ENCODE results near the gene PDZRN3. TPM values are rescaled to one million over a fixed set of nuclear protein-coding genes. Genes with fewer than 3 reads are reported as not detected.

Gene PDZRN3
- total and polyA plus RNA-seq, 2 donors (not counting 3 experiments of a cell fraction or from before 2014, with no cell fraction given), result not detected

GRCh38 chr3:73418681-73419080, 206.1 kb downstream of the PDZRN3 start:
- H4K20me1 ChIP-seq (replicated peaks; ENCODE audit: control insufficient read depth, extremely low read depth, insufficient read depth, low read length), result no peaks in the 10 kb centered on the region
- H3K9me3 ChIP-seq (replicated peaks; ENCODE audit: control insufficient read depth, insufficient read depth, low read length), result no peaks in the 10 kb centered on the region
- dilution Hi-C loops (cut with MboI; ENCODE audit: extremely low pct_ligation_motif_present, low sequenced_read_pairs) (no loop called here), intact Hi-C loops (cut with micrococcal nuclease) (no loop called here)
- H3K4me3 ChIP-seq (replicated peaks in 1 of 3; ENCODE audit: insufficient read depth in 1 of 3, low read depth in 1 of 3, low read length in 3 of 3), result no peak overlapping the region
- H3K4me2 ChIP-seq (ENCODE audit: insufficient read depth, low read length), result no peak overlapping the region
- H3K4me1 ChIP-seq (ENCODE audit: control insufficient read depth, extremely low read depth, insufficient read depth, low read length), result no peaks in the 10 kb centered on the region
- H3K27ac ChIP-seq (ENCODE audit: insufficient read depth, low read depth, low read length), result no peak overlapping the region
- no peak for TF ChIP-seq EZH2 (IDR thresholded peaks at IDR 0.05; ENCODE audit: borderline replicate concordance, low read depth, low read length, severe bottlenecking)
- no peak for TF ChIP-seq POLR2AphosphoS5 (IDR thresholded peaks at IDR 0.05; ENCODE audit: insufficient read depth, low read depth, low read length)
- TF ChIP-seq GATA2 (IDR thresholded peaks at IDR 0.05; ENCODE audit: insufficient read depth, insufficient read length, low read depth, low read length), result no peak
- ChIA-PET CTCF (no interaction called here), POLR2A (no interaction called here)
- no TSS peak for BruUV-seq (replicated peaks)
- no peak overlapping the region for H2AFZ ChIP-seq (ENCODE audit: low read depth, low read length)
- no peaks in the 10 kb centered on the region for H3K9me1 ChIP-seq (replicated peaks; ENCODE audit: control insufficient read depth, extremely low read depth, insufficient read depth, low read length)
- no peaks in the 10 kb centered on the region for H3K36me3 ChIP-seq (ENCODE audit: control insufficient read depth in 2 of 2, extremely low read depth in 1 of 2, insufficient read depth in 2 of 2, low read length in 2 of 2)
- FAIRE-seq, result no peak
- H3K79me2 ChIP-seq (ENCODE audit: control insufficient read depth, insufficient read depth, low read length), result no peaks in the 10 kb centered on the region
- no peak overlapping the region for H3K9ac ChIP-seq (replicated peaks; ENCODE audit: extremely low read depth, insufficient read depth, low read length)
- no peak for DNase-seq (ENCODE audit: low read depth, low spot score)
- no peaks in the 10 kb centered on the region for H3K27me3 ChIP-seq (ENCODE audit: control insufficient read depth in 2 of 2, insufficient read depth in 2 of 2, low read length in 2 of 2)

GRCh38 chr3:73415118-73415517, 209.6 kb downstream of the PDZRN3 start:
- dilution Hi-C loops (cut with MboI; ENCODE audit: extremely low pct_ligation_motif_present, low sequenced_read_pairs) (no loop called here), intact Hi-C loops (cut with micrococcal nuclease) (no loop called here)
- DNase-seq (ENCODE audit: low read depth, low spot score), result no peak
- TF ChIP-seq GATA2 (IDR thresholded peaks at IDR 0.05; ENCODE audit: insufficient read depth, insufficient read length, low read depth, low read length), result no peak
- no peak for TF ChIP-seq MAX (IDR thresholded peaks at IDR 0.05; ENCODE audit: insufficient read depth, insufficient read length)
- no peak for TF ChIP-seq EZH2 (IDR thresholded peaks at IDR 0.05; ENCODE audit: borderline replicate concordance, low read depth, low read length, severe bottlenecking)
- TF ChIP-seq FOS (IDR thresholded peaks at IDR 0.05; ENCODE audit: borderline replicate concordance, insufficient read depth, low read length), result no peak
- TF ChIP-seq CTCF (IDR thresholded peaks at IDR 0.05; ENCODE audit: extremely low read depth in 1 of 2, insufficient read depth in 1 of 2, low read depth in 1 of 2, low read length in 2 of 2), result no peak
- H3K9ac ChIP-seq (replicated peaks; ENCODE audit: extremely low read depth, insufficient read depth, low read length), result no peak overlapping the region
- no peak for FAIRE-seq
- H3K36me3 ChIP-seq (ENCODE audit: control insufficient read depth in 2 of 2, extremely low read depth in 1 of 2, insufficient read depth in 2 of 2, low read length in 2 of 2), result no peaks in the 10 kb centered on the region
- H3K27me3 ChIP-seq (ENCODE audit: control insufficient read depth in 2 of 2, insufficient read depth in 2 of 2, low read length in 2 of 2), result no peaks in the 10 kb centered on the region
- no peak overlapping the region for H2AFZ ChIP-seq (ENCODE audit: low read depth, low read length)
- BruUV-seq (replicated peaks), result no TSS peak
- CTCF ChIA-PET, result no interaction called here
- no peaks in the 10 kb centered on the region for H3K9me3 ChIP-seq (replicated peaks; ENCODE audit: control insufficient read depth, insufficient read depth, low read length)
- no peaks in the 10 kb centered on the region for H4K20me1 ChIP-seq (replicated peaks; ENCODE audit: control insufficient read depth, extremely low read depth, insufficient read depth, low read length)
- no peak overlapping the region for H3K27ac ChIP-seq (ENCODE audit: insufficient read depth, low read depth, low read length)
- no peaks in the 10 kb centered on the region for H3K4me1 ChIP-seq (ENCODE audit: control insufficient read depth, extremely low read depth, insufficient read depth, low read length)
- no peak overlapping the region for H3K4me3 ChIP-seq (replicated peaks in 1 of 3; ENCODE audit: insufficient read depth in 1 of 3, low read depth in 1 of 3, low read length in 3 of 3)
- no peak overlapping the region for H3K4me2 ChIP-seq (ENCODE audit: insufficient read depth, low read length)
- H3K9me1 ChIP-seq (replicated peaks; ENCODE audit: control insufficient read depth, extremely low read depth, insufficient read depth, low read length), result no peaks in the 10 kb centered on the region
- H3K79me2 ChIP-seq (ENCODE audit: control insufficient read depth, insufficient read depth, low read length), result no peaks in the 10 kb centered on the region
- POLR2A ChIA-PET, result no interaction called here
